ENCODE data around the gene COX7A2L.
"Not testable (repeated sequence)": the region's sequence is repeated elsewhere in the genome, so short reads cannot be mapped to it uniquely, and the experiment has no call there.

COX7A2L gene

GRCh38 chr2:42360890-42361727, at the start of gene COX7A2L:
Gene COX7A2L (minus strand): TSS chr2:42361217. CDS start chr2:42361161, 56 bp downstream.
- peak; percentile 98 for DNase-seq

- no peak for DNase-seq
Measured at GRCh38 chr2:42408009-42408408, 47.0 kb upstream of the COX7A2L start.

- DNase-seq = no peak
Measured at GRCh38 chr2:42407476-42407875, 46.5 kb upstream of the COX7A2L start.

- no peak for DNase-seq
Measured at GRCh38 chr2:42404676-42405075, 43.7 kb upstream of the COX7A2L start.

GRCh38 chr2:42401773-42402172, 40.8 kb upstream of the COX7A2L start:
- no peak for DNase-seq

- not testable (repeated sequence) for DNase-seq
Measured at GRCh38 chr2:42398052-42398451, 37.0 kb upstream of the COX7A2L start.

GRCh38 chr2:42393320-42393719, 32.3 kb upstream of the COX7A2L start:
- DNase-seq = not testable (repeated sequence)

- no peak for DNase-seq
Measured at GRCh38 chr2:42392191-42392590, 31.2 kb upstream of the COX7A2L start.

GRCh38 chr2:42390401-42390969, 29.5 kb upstream of the COX7A2L start:
- no peak for DNase-seq

- no peak for DNase-seq
Measured at GRCh38 chr2:42386682-42387081, 25.7 kb upstream of the COX7A2L start.

GRCh38 chr2:42385225-42385624, 24.2 kb upstream of the COX7A2L start:
- no peak for DNase-seq

GRCh38 chr2:42383855-42384530, 23.0 kb upstream of the COX7A2L start:
- DNase-seq = no peak

GRCh38 chr2:42382144-42382543, 21.1 kb upstream of the COX7A2L start:
- DNase-seq = no peak

- not testable (repeated sequence) for DNase-seq
Measured at GRCh38 chr2:42380026-42380425, 19.0 kb upstream of the COX7A2L start.

- no peak for DNase-seq
Measured at GRCh38 chr2:42378415-42378814, 17.4 kb upstream of the COX7A2L start.

- no peak for DNase-seq
Measured at GRCh38 chr2:42376758-42377157, 15.7 kb upstream of the COX7A2L start.

GRCh38 chr2:42372474-42373200, 11.6 kb upstream of the COX7A2L start:
- no peak for DNase-seq

GRCh38 chr2:42371611-42372473, 10.8 kb upstream of the COX7A2L start:
- no peak for DNase-seq

GRCh38 chr2:42369532-42370229, 8.7 kb upstream of the COX7A2L start:
- no peak for DNase-seq

GRCh38 chr2:42368817-42369531, 8.0 kb upstream of the COX7A2L start:
- no peak for DNase-seq

- peak; percentile 23 for DNase-seq
Measured at GRCh38 chr2:42367835-42368234, 6.8 kb upstream of the COX7A2L start.

All from inflammatory macrophage treated with lipopolysaccharide for 4 hours (primary cell).